Keratinocyte (primary cell): Measurements from ENCODE around the gene CRLF3. TPM values are rescaled to one million over a fixed set of nuclear protein-coding genes. Genes with fewer than 3 reads are reported as not detected.
"Not testable (repeated sequence)": the region's sequence is repeated elsewhere in the genome, so short reads cannot be mapped to it uniquely, and the experiment has no call there.

ENCODE experiments used
- DNase-seq: peaks from one replicate; pipeline ENCODE4 v3.0.0-alpha.2; 2011; ENCODE audit warnings: low read depth, missing footprints, low spot score
- FAIRE-seq: peaks from 2 replicates; lab custom pipeline; 2011; peaks lifted over from hg19 to GRCh38; lab: Jason Lieb, UNC
- H2AFZ ChIP-seq: 2 replicates; pipeline ENCODE4 v1.6.0; 2012; ENCODE audit warnings: low read length, control low read depth, inconsistent platforms; ENCODE audit not compliant: control insufficient read depth
- H3K27ac ChIP-seq: 2 replicates; pipeline ENCODE4 v1.5.1; 2011; ENCODE audit warnings: low read length; ENCODE audit not compliant: control insufficient read depth, insufficient read depth
- H3K27me3 ChIP-seq: 3 replicates; pipeline ENCODE4 v1.6.0; 2011; ENCODE audit warnings: low read length; ENCODE audit not compliant: control insufficient read depth, insufficient read depth; ENCODE audit errors: extremely low read depth
- H3K36me3 ChIP-seq, 2 experiments: 2 replicates in 1 of 2; 3 replicates in 1 of 2; pipeline ENCODE4 v1.5.1; 2011; ENCODE audit warnings: low read length in 2 of 2, mild to moderate bottlenecking in 1 of 2; ENCODE audit not compliant: control insufficient read depth in 2 of 2, insufficient read depth in 2 of 2; ENCODE audit errors: extremely low read depth in 1 of 2
- H3K4me1 ChIP-seq: 3 replicates; pipeline ENCODE4 v1.5.1; 2011; ENCODE audit warnings: low read length; ENCODE audit not compliant: control insufficient read depth, insufficient read depth; ENCODE audit errors: extremely low read depth
- H3K4me2 ChIP-seq: 3 replicates; pipeline ENCODE4 v1.6.0; 2011; ENCODE audit warnings: low read depth, low read length; ENCODE audit not compliant: control insufficient read depth, insufficient read depth; ENCODE audit errors: extremely low read depth
- H3K4me3 ChIP-seq, 3 experiments: fragments of 200-600 bp in 1 of 3; sonication (generic) in 1 of 3; 2 replicates in 2 of 3; 3 replicates in 1 of 3; pipeline ENCODE4 v1.5.1; 2011 to 2016; ENCODE audit warnings: low read length in 3 of 3, mild to moderate bottlenecking in 3 of 3, control low read depth in 2 of 3, inconsistent platforms in 1 of 3, low read depth in 1 of 3, mixed read lengths in 1 of 3, mixed run types in 1 of 3, moderate library complexity in 1 of 3; ENCODE audit not compliant: control insufficient read depth in 2 of 3, insufficient read depth in 2 of 3; ENCODE audit errors: extremely low read depth in 1 of 3
- H3K79me2 ChIP-seq: 2 replicates; pipeline ENCODE4 v1.6.0; 2012; ENCODE audit warnings: low read length; ENCODE audit not compliant: control insufficient read depth, insufficient read depth
- H3K9ac ChIP-seq: 3 replicates; pipeline ENCODE4 v1.6.0; 2011; ENCODE audit warnings: low read length; ENCODE audit not compliant: control insufficient read depth, insufficient read depth; ENCODE audit errors: extremely low read depth
- H3K9me1 ChIP-seq: 3 replicates; pipeline ENCODE4 v1.6.0; 2011; ENCODE audit warnings: low read length; ENCODE audit not compliant: control insufficient read depth, insufficient read depth; ENCODE audit errors: extremely low read depth
- H3K9me3 ChIP-seq: 2 replicates; pipeline ENCODE4 v1.5.1; 2012; ENCODE audit warnings: low read depth, low read length; ENCODE audit not compliant: control insufficient read depth
- H4K20me1 ChIP-seq: 3 replicates; pipeline ENCODE4 v1.6.0; 2011; ENCODE audit warnings: low read length; ENCODE audit not compliant: control insufficient read depth, insufficient read depth; ENCODE audit errors: extremely low read depth
- CTCF ChIP-seq, 3 experiments: IDR thresholded peaks in 1 of 3; conservative IDR thresholded peaks in 1 of 3; optimal IDR thresholded peaks in 1 of 3; 2 replicates in 2 of 3; 3 replicates in 1 of 3; pipeline versions ENCODE3 to v1.5.1; 2011; ENCODE audit warnings: low read length in 3 of 3, mild to moderate bottlenecking in 3 of 3, moderate library complexity in 2 of 3, control low read depth in 1 of 3, inconsistent platforms in 1 of 3; ENCODE audit not compliant: insufficient read depth in 2 of 3; ENCODE audit errors: extremely low read depth in 1 of 3
- EZH2 ChIP-seq: IDR thresholded peaks from one replicate; pipeline ENCODE4 v1.6.1; 2012; ENCODE audit warnings: inconsistent platforms, mild to moderate bottlenecking, low read length, moderate library complexity
- dilution Hi-C: fragments of 300-500 bp; cut with MboI; formaldehyde crosslinking; loops from one replicate; pipeline ENCODE4 v1.7.0; 2020; ENCODE audit warnings: low sequenced_read_pairs; ENCODE audit not compliant: extremely low pct_ligation_motif_present
- polyA plus RNA-seq, 5 experiments: library from polyadenylated mRNA; depleted of rRNA in 3 of 5; stranded (reverse) in 3 of 5; stranded (forward) in 1 of 5; unstranded in 1 of 5; fragments of >200 nt; gene quantifications; 1 replicate in 1 of 5; 2 replicates in 3 of 5; 3 replicates in 1 of 5; pipeline versions ENCODE4 v1.2.1 to v1.2.3, GENCODE V29; 2011 to 2012; ENCODE audit warnings: missing spikeins in 2 of 5, low read depth in 1 of 5, low replicate concordance in 1 of 5

The CRLF3 gene
- polyA plus RNA-seq, 1 donor (not counting 4 experiments of a cell fraction or from before 2014, with no cell fraction given): 22.4 TPM

GRCh38 chr17:30780343-30780742, 44.1 kb downstream of the CRLF3 start:
- no peak overlapping the region for H3K4me2 ChIP-seq
- H3K36me3 ChIP-seq: peaks cover 3 to 24% of the 10 kb centered on the region in 2 experiments
- TF ChIP-seq EZH2 (no peak), CTCF (optimal IDR thresholded peaks at IDR 0.05 in 1 of 3, IDR thresholded peaks at IDR 0.05 in 1 of 3, conservative IDR thresholded peaks at IDR 0.05 in 1 of 3; ENCODE audit: extremely low read depth in 1 of 3, insufficient read depth in 2 of 3, low read length in 3 of 3) (no peak)
- no peak for DNase-seq
- dilution Hi-C loops: no loop called here
- no peak for FAIRE-seq
- H3K4me3 ChIP-seq: no peak overlapping the region
- H3K9me1 ChIP-seq: no peaks in the 10 kb centered on the region
- no peaks in the 10 kb centered on the region for H3K79me2 ChIP-seq
- no peaks in the 10 kb centered on the region for H3K4me1 ChIP-seq
- no peak overlapping the region for H3K9ac ChIP-seq
- no peaks in the 10 kb centered on the region for H3K27me3 ChIP-seq
- H4K20me1 ChIP-seq: no peaks in the 10 kb centered on the region
- no peak overlapping the region for H3K27ac ChIP-seq
- no peak overlapping the region for H2AFZ ChIP-seq
- H3K9me3 ChIP-seq: no peaks in the 10 kb centered on the region

DNA sequence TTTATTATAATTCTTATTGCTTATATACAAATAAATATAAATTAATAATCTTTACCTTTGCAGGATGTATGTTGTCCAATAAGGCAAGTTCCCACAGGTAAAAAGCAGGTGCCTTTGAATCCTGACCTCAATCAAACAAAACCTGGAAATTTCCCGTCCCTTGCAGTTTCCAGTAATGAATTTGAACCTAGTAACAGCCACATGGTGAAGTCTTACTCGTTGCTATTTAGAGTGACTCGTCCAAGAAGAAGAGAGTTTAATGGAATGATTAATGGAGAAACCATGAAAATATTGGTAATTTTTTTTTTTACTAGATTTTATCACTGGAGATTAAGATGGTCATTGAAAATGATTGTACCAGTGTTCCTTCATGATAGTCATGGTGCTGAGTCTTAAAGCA, 55.7 kb downstream of the CRLF3 start:
- H3K27ac ChIP-seq, H3K36me3 ChIP-seq: not testable (repeated sequence)

DNA sequence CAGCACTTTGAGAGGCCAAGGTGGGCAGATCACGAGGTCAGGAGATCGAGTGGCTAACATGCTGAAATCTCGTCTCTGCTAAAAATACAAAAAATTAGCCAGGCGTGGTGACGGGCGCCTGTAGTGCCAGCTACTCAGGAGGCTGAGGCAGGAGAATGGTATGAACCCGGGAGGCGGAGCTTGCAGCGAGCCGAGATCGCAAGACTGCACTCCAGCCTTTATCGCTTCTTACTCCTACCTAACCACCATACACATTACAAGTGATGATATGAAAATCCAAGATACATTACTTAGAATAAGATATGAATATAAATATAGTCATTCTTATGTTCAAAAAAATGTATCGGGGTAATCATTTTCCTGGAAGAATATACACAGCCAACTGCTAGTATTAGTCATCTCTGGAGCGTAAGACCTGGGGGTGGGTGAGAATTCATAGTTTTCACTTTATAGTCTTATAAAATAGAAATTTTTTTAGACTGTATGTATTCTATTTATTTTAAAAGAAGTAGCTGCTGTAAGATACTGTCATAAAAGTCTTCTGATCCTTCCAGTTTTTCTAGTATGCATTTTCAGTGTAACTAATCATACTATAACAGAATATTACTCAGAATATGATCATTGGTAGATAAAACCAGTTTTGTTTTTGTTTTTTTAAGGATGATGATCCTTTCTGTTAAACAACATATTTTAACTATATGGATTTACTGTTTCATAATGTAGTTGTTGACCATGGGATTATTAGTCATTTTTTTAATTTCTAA, 56.7 kb downstream of the CRLF3 start:
- dilution Hi-C loops, H3K4me3 ChIP-seq, H3K27ac ChIP-seq, H2AFZ ChIP-seq, H3K9me1 ChIP-seq, H3K4me1 ChIP-seq, H4K20me1 ChIP-seq, H3K27me3 ChIP-seq, H3K9me3 ChIP-seq, H3K36me3 ChIP-seq, DNase-seq, H3K79me2 ChIP-seq, FAIRE-seq, H3K4me2 ChIP-seq, H3K9ac ChIP-seq: not testable (repeated sequence)

More for the DNA sequence above, 55.7 kb downstream of the CRLF3 start:
- dilution Hi-C loops, H3K4me1 ChIP-seq, H2AFZ ChIP-seq, H3K4me2 ChIP-seq, H3K9me1 ChIP-seq, H3K27me3 ChIP-seq, FAIRE-seq, H3K9ac ChIP-seq, H3K4me3 ChIP-seq, DNase-seq, H3K9me3 ChIP-seq, H3K79me2 ChIP-seq, H4K20me1 ChIP-seq: not testable (repeated sequence)
